Fibroblast of lung (primary cell): ENCODE results near the gene BGN. TPM values are rescaled to one million over a fixed set of nuclear protein-coding genes. Genes with fewer than 3 reads are reported as not detected.
A peak's percentile ranks its signal among the peaks of the same experiment; 100 is the strongest.

ENCODE experiments used
- DNase-seq, 2 donors: peaks; one replicate each; pipeline versions ENCODE4 v3.0.0 to v3.0.0-alpha.2; 2010; ENCODE audit warnings: low read depth in 2 of 2
- H2AFZ ChIP-seq: 2 replicates; pipeline ENCODE4 v1.5.1; 2012; ENCODE audit warnings: low read length, control low read depth, inconsistent platforms
- H3K27ac ChIP-seq: 2 replicates; pipeline ENCODE4 v1.5.1; 2011; ENCODE audit warnings: low read length, control low read depth; ENCODE audit not compliant: insufficient read depth
- H3K27me3 ChIP-seq: 2 replicates; pipeline ENCODE4 v1.5.1; 2011; ENCODE audit warnings: mild to moderate bottlenecking, low read length; ENCODE audit not compliant: control insufficient read depth, insufficient read depth
- H3K36me3 ChIP-seq: 2 replicates; pipeline ENCODE4 v1.5.1; 2011; ENCODE audit warnings: low read length; ENCODE audit not compliant: control insufficient read depth, insufficient read depth
- H3K4me1 ChIP-seq: 2 replicates; pipeline ENCODE4 v1.5.1; 2011; ENCODE audit warnings: low read length; ENCODE audit not compliant: control insufficient read depth, insufficient read depth; ENCODE audit errors: extremely low read depth
- H3K4me2 ChIP-seq: 2 replicates; pipeline ENCODE4 v1.5.1; 2011; ENCODE audit warnings: low read length, control low read depth; ENCODE audit not compliant: insufficient read depth; ENCODE audit errors: extremely low read depth
- H3K4me3 ChIP-seq, 4 experiments: fragments of 200-600 bp in 1 of 4; sonication (generic) in 1 of 4; replicated peaks in 1 of 4; 2 replicates each; pipeline ENCODE4 v1.5.1; 2011 to 2016; ENCODE audit warnings: low read length in 4 of 4, low read depth in 3 of 4, mild to moderate bottlenecking in 3 of 4, control low read depth in 2 of 4, inconsistent platforms in 1 of 4, mixed read lengths in 1 of 4; ENCODE audit not compliant: insufficient read depth in 1 of 4; ENCODE audit errors: control extremely low read depth in 1 of 4
- H3K79me2 ChIP-seq: 2 replicates; pipeline ENCODE4 v1.5.1; 2012; ENCODE audit warnings: mild to moderate bottlenecking, low read length, inconsistent platforms; ENCODE audit not compliant: control insufficient read depth, insufficient read depth
- H3K9ac ChIP-seq: 2 replicates; pipeline ENCODE4 v1.5.1; 2011; ENCODE audit warnings: mild to moderate bottlenecking, low read length, control low read depth; ENCODE audit not compliant: insufficient read depth
- H3K9me3 ChIP-seq: 2 replicates; pipeline ENCODE4 v1.5.1; 2012; ENCODE audit warnings: low read depth, low read length; ENCODE audit not compliant: control insufficient read depth, insufficient read depth
- H4K20me1 ChIP-seq: 2 replicates; pipeline ENCODE4 v1.5.1; 2011; ENCODE audit warnings: low read length; ENCODE audit not compliant: control insufficient read depth, insufficient read depth; ENCODE audit errors: extremely low read depth
- CTCF ChIP-seq, 2 donors: IDR thresholded peaks in 1 of 2; conservative IDR thresholded peaks in 1 of 2; 1 replicate in 1 of 2; 2 replicates in 1 of 2; pipeline ENCODE4 v1.5.1; 2011 to 2012; ENCODE audit warnings: low read length in 2 of 2, control low read depth in 1 of 2, inconsistent platforms in 1 of 2, low read depth in 1 of 2, mild to moderate bottlenecking in 1 of 2
- EZH2 ChIP-seq: IDR thresholded peaks from 2 replicates; pipeline ENCODE4 v1.5.1; 2012; ENCODE audit warnings: low read length, control low read depth, mild to moderate bottlenecking; ENCODE audit errors: missing control alignments
- polyA plus RNA-seq, 2 donors: library from polyadenylated mRNA; depleted of rRNA in 1 of 2; stranded (reverse) in 1 of 2; unstranded in 1 of 2; fragments of >200 nt; gene quantifications; 2 replicates each; pipeline ENCODE4 v1.2.1, GENCODE V29; 2011 to 2012; ENCODE audit warnings: missing spikeins in 1 of 2
- total RNA-seq: library from RNA; depleted of rRNA; stranded (reverse); fragments of >200 nt; gene quantifications from 2 replicates; pipeline ENCODE4 v1.2.1, GENCODE V29; 2014

BGN gene
- total and polyA plus RNA-seq, 2 donors (not counting 1 experiment from before 2014, with no cell fraction given), result 10.1 to 61.7 TPM

GRCh38 chrX:153475751-153476281 is 19.0 kb upstream of the BGN start:
- Histone ChIP-seq H2AFZ (no peak overlapping the region), H3K27ac (no peak overlapping the region), H3K9me3 (no peaks in the 10 kb centered on the region), H3K4me2 (no peak overlapping the region), H3K79me2 (no peaks in the 10 kb centered on the region), H3K27me3 (no peaks in the 10 kb centered on the region), H4K20me1 (no peaks in the 10 kb centered on the region), H3K9ac (no peak overlapping the region), H3K36me3 (no peaks in the 10 kb centered on the region), H3K4me3 (no peak overlapping the region), H3K4me1 (peaks cover 19% of the 10 kb centered on the region)
- TF ChIP-seq CTCF (conservative IDR thresholded peaks at IDR 0.05 in 1 of 2, IDR thresholded peaks at IDR 0.05 in 1 of 2; ENCODE audit: low read depth in 1 of 2, low read length in 2 of 2) (no peak), EZH2 (no peak)
- DNase-seq, result no peak

GRCh38 chrX:153476666-153477363 is 18.0 kb upstream of the BGN start:
- Histone ChIP-seq H3K4me1 (peaks cover 19% of the 10 kb centered on the region), H3K27me3 (no peaks in the 10 kb centered on the region), H2AFZ (no peak overlapping the region), H3K4me2 (no peak overlapping the region), H4K20me1 (no peaks in the 10 kb centered on the region), H3K4me3 (no peak overlapping the region), H3K9me3 (no peaks in the 10 kb centered on the region), H3K79me2 (no peaks in the 10 kb centered on the region), H3K36me3 (no peaks in the 10 kb centered on the region), H3K27ac (peak overlapping the region; percentile 17), H3K9ac (no peak overlapping the region)
- DNase-seq, result peak; percentile 30 to 79
- no peak for TF ChIP-seq EZH2
- TF ChIP-seq CTCF (conservative IDR thresholded peaks at IDR 0.05 in 1 of 2, IDR thresholded peaks at IDR 0.05 in 1 of 2; ENCODE audit: low read depth in 1 of 2, low read length in 2 of 2), result no peak

GRCh38 chrX:153477364-153477857 is 17.4 kb upstream of the BGN start:
- TF ChIP-seq CTCF (conservative IDR thresholded peaks at IDR 0.05 in 1 of 2, IDR thresholded peaks at IDR 0.05 in 1 of 2; ENCODE audit: low read depth in 1 of 2, low read length in 2 of 2), result no peak
- TF ChIP-seq EZH2, result no peak
- DNase-seq, result no peak
- no peaks in the 10 kb centered on the region for H3K27me3 ChIP-seq
- no peak overlapping the region for H3K4me3 ChIP-seq
- no peaks in the 10 kb centered on the region for H3K9me3 ChIP-seq
- no peaks in the 10 kb centered on the region for H3K79me2 ChIP-seq
- peak overlapping the region; percentile 17 for H3K27ac ChIP-seq
- no peak overlapping the region for H2AFZ ChIP-seq
- no peak overlapping the region for H3K9ac ChIP-seq
- peak overlapping the region; percentile 51 for H3K4me2 ChIP-seq
- H3K36me3 ChIP-seq, result no peaks in the 10 kb centered on the region
- no peaks in the 10 kb centered on the region for H4K20me1 ChIP-seq
- H3K4me1 ChIP-seq, result peaks cover 19% of the 10 kb centered on the region
